T47D (cell line): ENCODE measurements around the gene RPS6KA2.

Experiments
- DNase-seq, 2 experiments: peaks; one replicate each; pipeline versions ENCODE4 v3.0.0 to v3.0.0-alpha.2; 2011 to 2012; ENCODE audit warnings: low read depth in 1 of 2, low spot score in 1 of 2
- JUND ChIP-seq: IDR thresholded peaks from 2 replicates; pipeline ENCODE4 v1.6.1; 2012; ENCODE audit warnings: low read depth
- in situ Hi-C: cut with HindIII; loops from 2 replicates; pipeline ENCODE4 v1.10.0; 2016; ENCODE audit warnings: low sequenced_read_pairs, low pct_unique_long_range_greater_than_20kb

The RPS6KA2 gene

GRCh38 chr6:166579237-166579850, 47.7 kb downstream of the RPS6KA2 start:
- TF ChIP-seq JUND: no peak
- in situ Hi-C loops: no loop called here
- no peak for DNase-seq

GRCh38 chr6:166578536-166579236, 48.4 kb downstream of the RPS6KA2 start:
- DNase-seq: no peak
- in situ Hi-C loops: no loop called here
- no peak for TF ChIP-seq JUND

- no peak for DNase-seq
Measured at GRCh38 chr6:166575205-166575604, 51.8 kb downstream of the RPS6KA2 start.

GRCh38 chr6:166573511-166574216, 53.4 kb downstream of the RPS6KA2 start:
- in situ Hi-C loops: no loop called here
- TF ChIP-seq JUND: no peak

More at GRCh38 chr6:166575205-166575604, 51.8 kb downstream of the RPS6KA2 start:
- TF ChIP-seq JUND: no peak
- in situ Hi-C loops: no loop called here

GRCh38 chr6:166572370-166573261, 54.4 kb downstream of the RPS6KA2 start:
- in situ Hi-C loops: no loop called here
- no peak for DNase-seq
- TF ChIP-seq JUND: no peak

More at GRCh38 chr6:166573511-166574216, 53.4 kb downstream of the RPS6KA2 start:
- DNase-seq: no peak

GRCh38 chr6:166570929-166571713, 55.9 kb downstream of the RPS6KA2 start:
- no peak for TF ChIP-seq JUND
- no peak for DNase-seq
- in situ Hi-C loops: no loop called here

GRCh38 chr6:166569206-166569605, 57.8 kb downstream of the RPS6KA2 start:
- DNase-seq: no peak
- in situ Hi-C loops: no loop called here
- no peak for TF ChIP-seq JUND

GRCh38 chr6:166567813-166568212, 59.2 kb downstream of the RPS6KA2 start:
- no peak for DNase-seq
- in situ Hi-C loops: no loop called here
- no peak for TF ChIP-seq JUND

GRCh38 chr6:166567107-166567506, 59.9 kb downstream of the RPS6KA2 start:
- no peak for TF ChIP-seq JUND
- in situ Hi-C loops: no loop called here
- DNase-seq: no peak

- no peak for TF ChIP-seq JUND
- no peak for DNase-seq
- in situ Hi-C loops: no loop called here
Measured at GRCh38 chr6:166566026-166567011, 60.7 kb downstream of the RPS6KA2 start.
